ENCODE results near the gene CNNM3.
"Not testable (repeated sequence)": the region's sequence is repeated elsewhere in the genome, so short reads cannot be mapped to it uniquely, and the experiment has no call there.

The CNNM3 gene

GRCh38 chr2:96841701-96842495 lies 25.8 kb downstream of the CNNM3 start:
- DNase-seq = no peak

GRCh38 chr2:96842600-96842999 lies 26.5 kb downstream of the CNNM3 start:
- no peak for DNase-seq

GRCh38 chr2:96843538-96844268 lies 27.6 kb downstream of the CNNM3 start, which contains the start of gene ANKRD23:
ANKRD23 (minus strand) TSS chr2:96844021; CDS start chr2:96843992, 29 bp downstream.
- DNase-seq = no peak

GRCh38 chr2:96844405-96844808 lies 28.3 kb downstream of the CNNM3 start:
- no peak for DNase-seq

GRCh38 chr2:96846825-96847224 lies 30.8 kb downstream of the CNNM3 start:
- DNase-seq = no peak

- no peak for DNase-seq
These were observed 31.5 kb downstream of the CNNM3 start for GRCh38 chr2:96847586-96847985.

- no peak for DNase-seq
These were observed 32.2 kb downstream of the CNNM3 start for GRCh38 chr2:96848264-96848663.

- DNase-seq = no peak
These were observed 36.6 kb downstream of the CNNM3 start for GRCh38 chr2:96852667-96853066.

- DNase-seq = no peak
These were observed 37.3 kb downstream of the CNNM3 start for GRCh38 chr2:96853321-96853720.

GRCh38 chr2:96856776-96857666 lies 41.0 kb downstream of the CNNM3 start:
- DNase-seq = peak; percentile 58 to 78 (median 72)

GRCh38 chr2:96857667-96858372 lies 41.8 kb downstream of the CNNM3 start, which contains the start of gene ANKRD39:
ANKRD39 (minus strand) TSS chr2:96858016; CDS start chr2:96857987, 29 bp downstream.
- DNase-seq = peak; percentile 98 to 99 (median 99)

- no peak for DNase-seq
These were observed 43.1 kb downstream of the CNNM3 start for GRCh38 chr2:96859099-96859649.

- DNase-seq = no peak
These were observed 43.6 kb downstream of the CNNM3 start for GRCh38 chr2:96859681-96860064.

- no peak for DNase-seq
These were observed 44.3 kb downstream of the CNNM3 start for GRCh38 chr2:96860065-96861029.

- no peak for DNase-seq
These were observed 45.0 kb downstream of the CNNM3 start for GRCh38 chr2:96861074-96861473.

- DNase-seq = not testable (repeated sequence)
These were observed 47.0 kb downstream of the CNNM3 start for GRCh38 chr2:96863056-96863455.

GRCh38 chr2:96863575-96864342 lies 47.7 kb downstream of the CNNM3 start:
- no peak for DNase-seq

- no peak for DNase-seq
These were observed 48.4 kb downstream of the CNNM3 start for GRCh38 chr2:96864343-96865091.

GRCh38 chr2:96865654-96866053 lies 49.6 kb downstream of the CNNM3 start:
- no peak for DNase-seq
